Esophagus squamous epithelium (tissue), 4 donors: Measurements from ENCODE around the gene MYH3.

Experiments used
- CTCF ChIP-seq, 6 experiments: fragments of 450-650 bp in 4 of 6; fragments of 200-600 bp in 2 of 6; sonication (generic) in 2 of 6; IDR thresholded peaks; one replicate each; pipeline ENCODE4 v1.5.1; 2016 to 2019; ENCODE audit warnings: antibody characterized with exemption in 6 of 6, mild to moderate bottlenecking in 4 of 6, moderate library complexity in 4 of 6
- POLR2A ChIP-seq, 4 donors: fragments of 450-650 bp; IDR thresholded peaks; one replicate each; pipeline ENCODE4 v1.6.1; 2017; ENCODE audit warnings: antibody characterized with exemption in 4 of 4, mild to moderate bottlenecking in 4 of 4, moderate library complexity in 3 of 4

GRCh38 chr17:10702574-10702973 is 45.5 kb upstream of the MYH3 start:
- TF ChIP-seq CTCF (IDR thresholded peaks at IDR 0.05) (no peak), POLR2A (IDR thresholded peaks at IDR 0.05) (no peak)
